ENCODE data around the gene SYTL1. TPM values are rescaled to one million over a fixed set of nuclear protein-coding genes. Genes with fewer than 3 reads are reported as not detected.

Gene SYTL1
- total RNA-seq, 2 donors from 2014 or later: 6.7 to 7.5 TPM

DNA sequence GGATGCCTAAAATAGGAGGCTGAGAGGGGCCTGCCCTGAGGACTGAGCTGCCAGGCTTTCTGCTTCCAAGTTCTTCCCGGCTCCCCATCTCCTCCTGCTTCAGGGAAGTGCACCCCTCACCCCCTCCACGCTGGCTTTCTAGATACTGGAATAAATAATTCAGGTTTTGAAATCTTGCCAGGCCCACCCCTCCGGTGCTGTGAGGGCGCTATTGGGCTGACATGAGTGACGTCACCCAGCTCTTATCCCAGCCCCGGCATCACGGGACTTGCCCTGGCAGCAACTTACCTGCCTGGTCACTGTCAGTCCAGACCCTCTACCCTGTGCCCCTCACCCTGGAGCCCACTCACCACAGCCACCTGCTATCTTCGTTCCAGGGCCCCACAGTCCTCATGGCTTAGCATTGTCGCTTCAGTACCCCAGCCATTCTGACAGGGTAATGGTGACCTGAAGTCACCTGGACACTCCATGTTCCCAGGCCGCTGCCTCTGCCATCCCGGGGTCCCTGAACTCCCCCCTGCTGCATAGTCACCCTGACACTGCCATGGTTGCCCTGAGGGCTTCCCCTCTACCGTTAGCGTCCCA is 49.8 kb downstream of the SYTL1 start:
- no peak for TF ChIP-seq CTCF (conservative IDR thresholded peaks at IDR 0.05)
- Histone ChIP-seq H3K4me1 (ENCODE audit: control insufficient read depth, insufficient read depth, low read length) (no peaks in the 10 kb centered on the region), H3K27ac (ENCODE audit: low read depth, low read length) (no peak overlapping the region), H3K36me3 (ENCODE audit: control insufficient read depth, insufficient read depth, low read length) (no peaks in the 10 kb centered on the region), H3K27me3 (ENCODE audit: control insufficient read depth, insufficient read depth, low read length, poor library complexity, severe bottlenecking) (no peaks in the 10 kb centered on the region), H3K9ac (ENCODE audit: extremely low read depth, low read length, poor library complexity, severe bottlenecking) (no peak overlapping the region), H3K4me3 (ENCODE audit: low read length) (peak overlapping the region; percentile 91), H3K9me3 (ENCODE audit: control insufficient read depth, low read length) (no peaks in the 10 kb centered on the region)
- Mint-ChIP-seq H3K4me1 (peaks cover 10% of the 10 kb centered on the region), H3K9me3 (no peaks in the 10 kb centered on the region), H3K27me3 (ENCODE audit: insufficient read depth) (peaks cover 4% of the 10 kb centered on the region), H3K4me3 (peak overlapping the region; percentile 85), H3K36me3 (ENCODE audit: low read depth) (no peaks in the 10 kb centered on the region), H3K27ac (peak overlapping the region; percentile 93)
- peak; percentile 86 for DNase-seq
- 57 to 70% methylated on average over 7 to 13 of the region's 13 CpGs for WGBS, 2 experiments (ENCODE audit: insufficient coverage in 1 of 2, insufficient read length in 1 of 2)

- H3K9me3 ChIP-seq (ENCODE audit: control insufficient read depth, low read length): no peaks in the 10 kb centered on the region
- peak; percentile 62 for TF ChIP-seq CTCF (conservative IDR thresholded peaks at IDR 0.05)
- Mint-ChIP-seq H3K4me1 (peaks cover 10% of the 10 kb centered on the region), H3K27ac (peak within 1 kb of the TSS; percentile 94), H3K36me3 (ENCODE audit: low read depth) (no peaks in the 10 kb centered on the region), H3K4me3 (peak within 1 kb of the TSS; percentile 85), H3K9me3 (no peaks in the 10 kb centered on the region), H3K27me3 (ENCODE audit: insufficient read depth) (no peaks in the 10 kb centered on the region)
- no peaks in the 10 kb centered on the region for H3K36me3 ChIP-seq (ENCODE audit: control insufficient read depth, insufficient read depth, low read length)
- DNase-seq: peak; percentile 97
- no peaks in the 10 kb centered on the region for H3K27me3 ChIP-seq (ENCODE audit: control insufficient read depth, insufficient read depth, low read length, poor library complexity, severe bottlenecking)
- H3K4me1 ChIP-seq (ENCODE audit: control insufficient read depth, insufficient read depth, low read length): no peaks in the 10 kb centered on the region
- peak within 1 kb of the TSS; percentile 91 for H3K4me3 ChIP-seq (ENCODE audit: low read length)
- peak within 1 kb of the TSS; percentile 85 for H3K9ac ChIP-seq (ENCODE audit: extremely low read depth, low read length, poor library complexity, severe bottlenecking)
- WGBS, 2 experiments (ENCODE audit: insufficient coverage in 1 of 2, insufficient read length in 1 of 2): 6 to 14% methylated on average over 18 to 69 of the region's 69 CpGs
- H3K27ac ChIP-seq (ENCODE audit: low read depth, low read length): peak within 1 kb of the TSS; percentile 59
Observed at GRCh38 chr1:27392096-27392777, 50.4 kb downstream of the SYTL1 start, which contains the start of gene GPR3. GPR3 (plus strand) TSS chr1:27392622; CDS start chr1:27393799, 1,177 bp downstream.

GRCh38 chr1:27392778-27393635 is 51.2 kb downstream of the SYTL1 start:
- peak; percentile 60 for TF ChIP-seq CTCF (conservative IDR thresholded peaks at IDR 0.05)
- Histone ChIP-seq H3K4me3 (ENCODE audit: low read length) (peak overlapping the region; percentile 91), H3K27me3 (ENCODE audit: control insufficient read depth, insufficient read depth, low read length, poor library complexity, severe bottlenecking) (no peaks in the 10 kb centered on the region), H3K4me1 (ENCODE audit: control insufficient read depth, insufficient read depth, low read length) (no peaks in the 10 kb centered on the region), H3K9ac (ENCODE audit: extremely low read depth, low read length, poor library complexity, severe bottlenecking) (peak overlapping the region; percentile 85), H3K27ac (ENCODE audit: low read depth, low read length) (peak overlapping the region; percentile 59), H3K36me3 (ENCODE audit: control insufficient read depth, insufficient read depth, low read length) (no peaks in the 10 kb centered on the region), H3K9me3 (ENCODE audit: control insufficient read depth, low read length) (no peaks in the 10 kb centered on the region)
- Mint-ChIP-seq H3K36me3 (ENCODE audit: low read depth) (no peaks in the 10 kb centered on the region), H3K4me3 (peak overlapping the region; percentile 85), H3K9me3 (no peaks in the 10 kb centered on the region), H3K27me3 (ENCODE audit: insufficient read depth) (no peaks in the 10 kb centered on the region), H3K4me1 (peaks cover 15% of the 10 kb centered on the region), H3K27ac (peak overlapping the region; percentile 94)
- DNase-seq: no peak
- WGBS, 2 experiments (ENCODE audit: insufficient coverage in 1 of 2, insufficient read length in 1 of 2): 14 to 22% methylated on average over 17 to 30 of the region's 30 CpGs
